HepG2 (cell line): Measurements from ENCODE around the gene TPST1. TPM values are rescaled to one million over a fixed set of nuclear protein-coding genes. Genes with fewer than 3 reads are reported as not detected.

Experiments
- ATAC-seq: fragments of 200-7000 bp; cut with Tn5 transposase; 3 replicates; pipeline ENCODE4 v1.9.1; 2020; ENCODE audit warnings: mild to moderate bottlenecking, moderate library complexity
- BruUV-seq: library from RNA; stranded (reverse); fragments of 400-500 nt; replicated peaks from 2 replicates; lab custom pipeline; 2021; lab: Mats Ljungman, UMichigan
- CTCF ChIA-PET: fragments of 300-600 bp; formaldehyde crosslinking; extraction: SDS; loops from one replicate; lab custom pipeline; 2021; ENCODE audit warnings: low total read pairs, inconsistent platforms, low intra/inter-chr PET ratio; lab: Yijun Ruan, JAX
- POLR2A ChIA-PET: fragments of 350-600 bp; sonication (Branson Sonifier 250); formaldehyde crosslinking; loops from one replicate; lab custom pipeline; 2020; ENCODE audit warnings: antibody characterized with exemption, inconsistent platforms; lab: Yijun Ruan, JAX
- DNase-seq: peaks from one replicate; pipeline ENCODE4 v3.0.0-alpha.2; 2015; ENCODE audit warnings: low spot score
- FAIRE-seq: peaks from 3 replicates; lab custom pipeline; 2011; peaks lifted over from hg19 to GRCh38; lab: Jason Lieb, UNC
- H2AFZ ChIP-seq: one replicate; pipeline ENCODE4 v1.6.1; 2011; ENCODE audit warnings: low read length, inconsistent platforms
- H3K27ac ChIP-seq: fragments of 300-600 bp; 3 replicates; pipeline ENCODE4 v1.8.0; 2011; ENCODE audit warnings: mixed run types, mild to moderate bottlenecking, mixed read lengths, low read length, inconsistent platforms; ENCODE audit not compliant: insufficient read depth; ENCODE audit errors: extremely low read length
- H3K27me3 ChIP-seq, 2 experiments: fragments of 200-600 bp in 1 of 2; 2 replicates in 1 of 2; 3 replicates in 1 of 2; pipeline versions ENCODE4 v1.6.0 to v1.8.0; 2011; ENCODE audit warnings: low read length in 2 of 2, mild to moderate bottlenecking in 2 of 2, moderate library complexity in 2 of 2, inconsistent platforms in 1 of 2; ENCODE audit not compliant: insufficient read depth in 2 of 2, control insufficient read depth in 1 of 2
- H3K36me3 ChIP-seq, 2 experiments: fragments of 200-600 bp in 1 of 2; replicated peaks in 1 of 2; 2 replicates in 1 of 2; 3 replicates in 1 of 2; pipeline versions ENCODE4 v1.5.1 to v1.8.0; 2011; ENCODE audit warnings: low read length in 2 of 2, inconsistent platforms in 1 of 2; ENCODE audit not compliant: insufficient read depth in 2 of 2, control insufficient read depth in 1 of 2
- H3K4me1 ChIP-seq: 2 replicates; pipeline ENCODE4 v1.5.1; 2012; ENCODE audit warnings: low read length, inconsistent platforms; ENCODE audit not compliant: insufficient read depth
- H3K4me2 ChIP-seq: 2 replicates; pipeline ENCODE4 v1.6.0; 2011; ENCODE audit warnings: low read depth, low read length, inconsistent platforms
- H3K4me3 ChIP-seq, 3 experiments: fragments of 200-600 bp in 1 of 3; sonication (generic), shearing (Covaris generic) in 1 of 3; replicated peaks in 1 of 3; 2 replicates each; pipeline ENCODE4 v1.5.1; 2011 to 2016; ENCODE audit warnings: low read length in 3 of 3, inconsistent platforms in 2 of 3, low read depth in 2 of 3, mild to moderate bottlenecking in 2 of 3, control low read depth in 1 of 3, mixed read lengths in 1 of 3; ENCODE audit not compliant: insufficient read depth in 1 of 3
- H3K79me2 ChIP-seq: one replicate; pipeline ENCODE4 v1.6.1; 2011; ENCODE audit warnings: low read length, inconsistent platforms; ENCODE audit not compliant: insufficient read depth
- H3K9ac ChIP-seq: 2 replicates; pipeline ENCODE4 v1.6.0; 2011; ENCODE audit warnings: mild to moderate bottlenecking, low read depth, low read length, inconsistent platforms; ENCODE audit not compliant: insufficient read depth
- H3K9me3 ChIP-seq: 2 replicates; pipeline ENCODE4 v1.5.1; 2012; ENCODE audit warnings: mild to moderate bottlenecking, low read length
- H4K20me1 ChIP-seq: 2 replicates; pipeline ENCODE4 v1.6.0; 2011; ENCODE audit warnings: inconsistent platforms, mild to moderate bottlenecking, low read length, moderate library complexity; ENCODE audit not compliant: insufficient read depth
- ARNT2 ChIP-seq: sonication (generic); formaldehyde crosslinking; IDR thresholded peaks from 2 replicates; pipeline ENCODE4 v1.8.0; 2022; ENCODE audit warnings: mild to moderate bottlenecking, low read depth, missing genetic modification reagents, moderate library complexity
- HIVEP1 ChIP-seq: sonication (generic); formaldehyde crosslinking; IDR thresholded peaks from 2 replicates; pipeline ENCODE4 v1.4.0; 2020; ENCODE audit warnings: mild to moderate bottlenecking, missing genetic modification reagents
- HNRNPK ChIP-seq: fragments of 200-400 bp; formaldehyde crosslinking; IDR thresholded peaks from 2 replicates; pipeline ENCODE4 v1.6.1; 2018; ENCODE audit warnings: low read length, low read depth, moderate library complexity, mild to moderate bottlenecking; ENCODE audit not compliant: poor library complexity, severe bottlenecking
- MEIS1 ChIP-seq: sonication (generic); formaldehyde crosslinking; IDR thresholded peaks from 2 replicates; pipeline ENCODE4 v1.9.0; 2021; ENCODE audit warnings: mild to moderate bottlenecking, missing genetic modification reagents, moderate library complexity, borderline replicate concordance
- TBP ChIP-seq: sonication (generic); formaldehyde crosslinking; IDR thresholded peaks from 2 replicates; pipeline ENCODE4 v1.5.0; 2020; ENCODE audit warnings: missing genetic modification reagents
- TBX2 ChIP-seq: sonication (generic); formaldehyde crosslinking; IDR thresholded peaks from 2 replicates; pipeline ENCODE4 v1.5.0; 2020; ENCODE audit warnings: missing genetic modification reagents, mild to moderate bottlenecking, borderline replicate concordance
- ZNF737 ChIP-seq: sonication (generic); formaldehyde crosslinking; IDR thresholded peaks from 2 replicates; pipeline ENCODE4 v1.5.0; 2020; ENCODE audit warnings: missing genetic modification reagents, mild to moderate bottlenecking, borderline replicate concordance
- in situ Hi-C: cut with HindIII; loops from 2 replicates; pipeline ENCODE4 v1.10.0; 2017; ENCODE audit warnings: low pct_unique_long_range_greater_than_20kb; ENCODE audit not compliant: extremely low pct_ligation_motif_present
- intact Hi-C: fragments of 100-400 bp; cut with micrococcal nuclease; formaldehyde crosslinking; loops from one replicate; pipeline ENCODE4 v1.10.0; 2022; ENCODE audit not compliant: unreplicated experiment
- polyA plus RNA-seq, 8 experiments: library from polyadenylated mRNA; depleted of rRNA in 3 of 8; stranded (reverse) in 7 of 8; unstranded in 1 of 8; fragments of >200 nt; fragmentation: Illumina TruSeq in 4 of 8; extraction: Trizol in 4 of 8; gene quantifications; 2 replicates each; pipeline versions ENCODE4 v1.2.1 to v1.2.3, GENCODE V29; 2011 to 2016; ENCODE audit warnings: low read depth in 4 of 8, missing spikeins in 1 of 8, mixed read lengths in 1 of 8; ENCODE audit not compliant: insufficient read depth in 1 of 8
- total RNA-seq, 5 experiments: library from RNA; depleted of rRNA; stranded (reverse); fragments of >200 nt; fragmentation: Illumina TruSeq; extraction: Trizol; gene quantifications; 2 replicates each; pipeline ENCODE4 v1.2.3, GENCODE V29; 2016; ENCODE audit warnings: low read depth in 1 of 5
- TF ChIP-seq, protein P1 (sequence below): sonication (generic); formaldehyde crosslinking; IDR thresholded peaks from 2 replicates; pipeline ENCODE4 v1.9.0; 2021; ENCODE audit warnings: missing genetic modification reagents, borderline replicate concordance

TPST1 gene
- total and polyA plus RNA-seq, 2 of the 13 experiments (the other 11 are each of a cell fraction or from before 2014, with no cell fraction given), result 24.3 to 34.1 TPM

DNA sequence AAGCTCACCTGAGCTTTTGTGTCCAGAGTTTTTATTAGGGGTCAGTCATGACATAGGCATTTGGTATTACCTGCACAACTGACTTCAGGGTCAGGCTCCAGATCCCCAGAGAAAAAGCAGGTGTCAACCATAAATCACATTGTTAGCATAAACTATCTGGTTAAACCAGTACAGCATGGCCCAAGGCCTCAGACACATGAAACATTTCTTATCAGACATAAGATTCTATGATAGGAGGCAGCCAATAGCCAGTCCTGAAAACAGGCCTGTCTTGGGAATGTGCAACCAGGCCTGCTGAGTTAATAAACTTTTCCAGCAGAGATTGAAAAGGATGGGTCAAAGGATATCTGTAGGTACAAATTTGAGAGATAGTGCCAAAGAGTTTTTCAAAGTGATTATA is 116.1 kb downstream of the TPST1 start:
- in situ Hi-C loops, result no loop called here

More for the DNA sequence above, 116.1 kb downstream of the TPST1 start:
- BruUV-seq, result no TSS peak
- no peak for FAIRE-seq
- H2AFZ ChIP-seq, result no peak overlapping the region
- ATAC-seq, result no peak
- TF ChIP-seq HNRNPK (no peak), TBP (CRISPR knock-in tag) (no peak), ARNT2 (no peak), ZNF737 (CRISPR knock-in tag) (no peak), MEIS1 (CRISPR knock-in tag) (no peak), HIVEP1 (CRISPR knock-in tag) (no peak), TBX2 (CRISPR knock-in tag) (no peak)
- TF ChIP-seq, protein P1, sequence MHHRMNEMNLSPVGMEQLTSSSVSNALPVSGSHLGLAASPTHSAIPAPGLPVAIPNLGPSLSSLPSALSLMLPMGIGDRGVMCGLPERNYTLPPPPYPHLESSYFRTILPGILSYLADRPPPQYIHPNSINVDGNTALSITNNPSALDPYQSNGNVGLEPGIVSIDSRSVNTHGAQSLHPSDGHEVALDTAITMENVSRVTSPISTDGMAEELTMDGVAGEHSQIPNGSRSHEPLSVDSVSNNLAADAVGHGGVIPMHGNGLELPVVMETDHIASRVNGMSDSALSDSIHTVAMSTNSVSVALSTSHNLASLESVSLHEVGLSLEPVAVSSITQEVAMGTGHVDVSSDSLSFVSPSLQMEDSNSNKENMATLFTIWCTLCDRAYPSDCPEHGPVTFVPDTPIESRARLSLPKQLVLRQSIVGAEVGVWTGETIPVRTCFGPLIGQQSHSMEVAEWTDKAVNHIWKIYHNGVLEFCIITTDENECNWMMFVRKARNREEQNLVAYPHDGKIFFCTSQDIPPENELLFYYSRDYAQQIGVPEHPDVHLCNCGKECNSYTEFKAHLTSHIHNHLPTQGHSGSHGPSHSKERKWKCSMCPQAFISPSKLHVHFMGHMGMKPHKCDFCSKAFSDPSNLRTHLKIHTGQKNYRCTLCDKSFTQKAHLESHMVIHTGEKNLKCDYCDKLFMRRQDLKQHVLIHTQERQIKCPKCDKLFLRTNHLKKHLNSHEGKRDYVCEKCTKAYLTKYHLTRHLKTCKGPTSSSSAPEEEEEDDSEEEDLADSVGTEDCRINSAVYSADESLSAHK, result no peak
- H3K4me3 ChIP-seq, result no peak overlapping the region
- no peak overlapping the region for H3K27ac ChIP-seq
- H3K79me2 ChIP-seq, result no peaks in the 10 kb centered on the region
- peaks cover 3% of the 10 kb centered on the region for H3K4me1 ChIP-seq
- no peak for DNase-seq
- no peaks in the 10 kb centered on the region for H4K20me1 ChIP-seq
- ChIA-PET POLR2A (no interaction called here), CTCF (no interaction called here)
- H3K9me3 ChIP-seq, result peaks cover 4% of the 10 kb centered on the region; the same call in 1 of the 2 replicates
- H3K9ac ChIP-seq, result no peak overlapping the region
- no peaks in the 10 kb centered on the region for H3K27me3 ChIP-seq
- intact Hi-C loops, result no loop called here
- H3K36me3 ChIP-seq, result no peaks in the 10 kb centered on the region
- no peak overlapping the region for H3K4me2 ChIP-seq
